Measurements from ENCODE around the gene BPHL.

GRCh38 chr6:3188262-3188661, 69.8 kb downstream of the BPHL start:
- no peak for TF ChIP-seq CTCF (IDR thresholded peaks at IDR 0.05; ENCODE audit: insufficient read depth, low read length, poor library complexity, severe bottlenecking)
- no peak for TF ChIP-seq EZH2phosphoT487 (conservative IDR thresholded peaks at IDR 0.05; ENCODE audit: low read length)
